22Rv1 (cell line): Measurements from ENCODE around the gene LDLRAD4.

Source experiments
- ZFX ChIP-seq: fragments of 450-650 bp; IDR thresholded peaks from 2 replicates; pipeline ENCODE4 v1.6.1; 2017; ENCODE audit warnings: antibody characterized with exemption, borderline replicate concordance
- TF ChIP-seq, protein P1 (sequence below): fragments of 450-650 bp; IDR thresholded peaks from 2 replicates; pipeline ENCODE4 v1.5.1; 2017; ENCODE audit warnings: mild to moderate bottlenecking

DNA sequence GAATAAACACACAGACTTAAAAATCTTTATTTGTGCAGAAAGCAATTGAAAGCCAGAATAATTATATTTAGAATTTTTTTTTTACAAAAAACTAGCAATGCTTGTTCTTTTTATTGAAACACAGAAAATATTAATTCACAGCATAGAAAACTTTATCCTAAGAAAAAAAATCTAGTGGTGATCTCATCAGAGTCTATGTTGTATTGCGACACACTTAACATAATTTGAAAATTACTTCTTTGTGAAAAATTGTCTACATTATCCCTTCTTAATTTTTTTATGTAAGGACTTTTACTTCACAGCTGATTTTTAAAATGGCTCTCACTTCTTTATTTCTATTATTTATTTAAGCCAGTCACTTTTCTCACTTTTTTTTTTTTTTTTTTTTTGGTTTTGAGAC lies 103.4 kb downstream of the LDLRAD4 start:
- TF ChIP-seq, protein P1, sequence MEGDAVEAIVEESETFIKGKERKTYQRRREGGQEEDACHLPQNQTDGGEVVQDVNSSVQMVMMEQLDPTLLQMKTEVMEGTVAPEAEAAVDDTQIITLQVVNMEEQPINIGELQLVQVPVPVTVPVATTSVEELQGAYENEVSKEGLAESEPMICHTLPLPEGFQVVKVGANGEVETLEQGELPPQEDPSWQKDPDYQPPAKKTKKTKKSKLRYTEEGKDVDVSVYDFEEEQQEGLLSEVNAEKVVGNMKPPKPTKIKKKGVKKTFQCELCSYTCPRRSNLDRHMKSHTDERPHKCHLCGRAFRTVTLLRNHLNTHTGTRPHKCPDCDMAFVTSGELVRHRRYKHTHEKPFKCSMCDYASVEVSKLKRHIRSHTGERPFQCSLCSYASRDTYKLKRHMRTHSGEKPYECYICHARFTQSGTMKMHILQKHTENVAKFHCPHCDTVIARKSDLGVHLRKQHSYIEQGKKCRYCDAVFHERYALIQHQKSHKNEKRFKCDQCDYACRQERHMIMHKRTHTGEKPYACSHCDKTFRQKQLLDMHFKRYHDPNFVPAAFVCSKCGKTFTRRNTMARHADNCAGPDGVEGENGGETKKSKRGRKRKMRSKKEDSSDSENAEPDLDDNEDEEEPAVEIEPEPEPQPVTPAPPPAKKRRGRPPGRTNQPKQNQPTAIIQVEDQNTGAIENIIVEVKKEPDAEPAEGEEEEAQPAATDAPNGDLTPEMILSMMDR, result no peak
- TF ChIP-seq ZFX, result no peak
